Coronary artery (tissue), 2 donors: ENCODE measurements around the gene SUN2.
A peak's percentile ranks its signal among the peaks of the same experiment; 100 is the strongest.

Experiments used
- DNase-seq: peaks from one replicate; pipeline ENCODE4 v3.0.0-alpha.2; 2017; ENCODE audit warnings: low spot score
- H3K27ac ChIP-seq, 2 donors: fragments of 200-600 bp; sonication (generic); one replicate each; pipeline ENCODE4 v1.5.1; 2016 to 2019
- H3K4me3 ChIP-seq: fragments of 200-600 bp; sonication (generic); 2 replicates; pipeline ENCODE4 v1.5.1; 2016; ENCODE audit warnings: mild to moderate bottlenecking, moderate library complexity
- CTCF ChIP-seq: fragments of 200-600 bp; sonication (generic); IDR thresholded peaks from one replicate; pipeline ENCODE4 v1.5.1; 2019; ENCODE audit warnings: antibody characterized with exemption

SUN2 gene

GRCh38 chr22:38795569-38795968 lies 39.8 kb upstream of the SUN2 start:
- no peak for DNase-seq
- no peak for TF ChIP-seq CTCF
- H3K27ac ChIP-seq: no peak overlapping the region
- no peak overlapping the region for H3K4me3 ChIP-seq

- TF ChIP-seq CTCF: no peak
- H3K4me3 ChIP-seq: peak within 1 kb of the TSS; percentile 81
Observed at GRCh38 chr22:38793721-38794466, 38.1 kb upstream of the SUN2 start, which contains the start of gene DNAL4. DNAL4 (minus strand) TSS chr22:38794143; CDS start chr22:38782731, 11,412 bp downstream.

GRCh38 chr22:38793317-38793716 lies 37.5 kb upstream of the SUN2 start:
- Histone ChIP-seq H3K4me3 (peak overlapping the region; percentile 81), H3K27ac (peak overlapping the region; percentile 77 to 85)
- TF ChIP-seq CTCF: no peak
- no peak for DNase-seq

More at GRCh38 chr22:38793721-38794466, 38.1 kb upstream of the SUN2 start, which contains the start of gene DNAL4:
- peak within 1 kb of the TSS; percentile 77 to 85 for H3K27ac ChIP-seq
- DNase-seq: peak; percentile 96

GRCh38 chr22:38792833-38793232 lies 37.0 kb upstream of the SUN2 start:
- Histone ChIP-seq H3K27ac (no peak overlapping the region), H3K4me3 (peak overlapping the region; percentile 81)
- no peak for TF ChIP-seq CTCF
- no peak for DNase-seq

GRCh38 chr22:38789606-38790005 lies 33.8 kb upstream of the SUN2 start:
- Histone ChIP-seq H3K27ac (no peak overlapping the region), H3K4me3 (no peak overlapping the region)
- DNase-seq: no peak
- TF ChIP-seq CTCF: no peak

GRCh38 chr22:38788846-38789245 lies 33.0 kb upstream of the SUN2 start:
- Histone ChIP-seq H3K27ac (peak overlapping the region; percentile 82 to 83), H3K4me3 (peak overlapping the region; percentile 8)
- no peak for TF ChIP-seq CTCF
- DNase-seq: no peak
